Right atrium auricular region (tissue), 2 donors: ENCODE results near the gene STXBP1. TPM values are rescaled to one million over a fixed set of nuclear protein-coding genes. Genes with fewer than 3 reads are reported as not detected.
"Not testable (repeated sequence)": the region's sequence is repeated elsewhere in the genome, so short reads cannot be mapped to it uniquely, and the experiment has no call there.

Source experiments
- DNase-seq: peaks from one replicate; pipeline ENCODE4 v3.0.0-alpha.2; 2019; ENCODE audit warnings: low spot score
- H3K27ac ChIP-seq, 2 donors: fragments of 200-600 bp; sonication (generic); 1 replicate in 1 of 2; 2 replicates in 1 of 2; pipeline ENCODE4 v1.5.1; 2016 to 2019
- H3K27me3 ChIP-seq, 2 donors: fragments of 200-600 bp; sonication (generic); one replicate each; pipeline versions ENCODE4 v1.5.1 to v1.6.0; 2017 to 2019
- H3K36me3 ChIP-seq: fragments of 200-600 bp; sonication (generic); one replicate; pipeline ENCODE4 v1.5.1; 2016
- H3K4me1 ChIP-seq, 2 donors: fragments of 200-600 bp; sonication (generic); one replicate each; pipeline versions ENCODE4 v1.5.1 to v1.6.0; 2017 to 2019
- H3K4me3 ChIP-seq, 2 donors: fragments of 200-600 bp; sonication (generic); 1 replicate in 1 of 2; 2 replicates in 1 of 2; pipeline ENCODE4 v1.5.1; 2017 to 2019; ENCODE audit warnings: mild to moderate bottlenecking in 1 of 2, moderate library complexity in 1 of 2
- H3K9me3 ChIP-seq, 2 donors: fragments of 200-600 bp; sonication (generic); one replicate each; pipeline ENCODE4 v1.5.1; 2019
- total RNA-seq, 2 donors: library from RNA; depleted of rRNA; stranded (reverse); fragments of >200 nt; gene quantifications; one replicate each; pipeline ENCODE4 v1.1.0, GENCODE V29; 2016
- TF ChIP-seq, protein P1 (sequence below), 2 donors: fragments of 200-600 bp; sonication (generic); IDR thresholded peaks; one replicate each; pipeline ENCODE4 v1.5.1; 2019; ENCODE audit warnings: antibody characterized with exemption in 2 of 2

Gene STXBP1
- total RNA-seq, 2 donors from 2014 or later = 44.9 to 72.8 TPM

DNA sequence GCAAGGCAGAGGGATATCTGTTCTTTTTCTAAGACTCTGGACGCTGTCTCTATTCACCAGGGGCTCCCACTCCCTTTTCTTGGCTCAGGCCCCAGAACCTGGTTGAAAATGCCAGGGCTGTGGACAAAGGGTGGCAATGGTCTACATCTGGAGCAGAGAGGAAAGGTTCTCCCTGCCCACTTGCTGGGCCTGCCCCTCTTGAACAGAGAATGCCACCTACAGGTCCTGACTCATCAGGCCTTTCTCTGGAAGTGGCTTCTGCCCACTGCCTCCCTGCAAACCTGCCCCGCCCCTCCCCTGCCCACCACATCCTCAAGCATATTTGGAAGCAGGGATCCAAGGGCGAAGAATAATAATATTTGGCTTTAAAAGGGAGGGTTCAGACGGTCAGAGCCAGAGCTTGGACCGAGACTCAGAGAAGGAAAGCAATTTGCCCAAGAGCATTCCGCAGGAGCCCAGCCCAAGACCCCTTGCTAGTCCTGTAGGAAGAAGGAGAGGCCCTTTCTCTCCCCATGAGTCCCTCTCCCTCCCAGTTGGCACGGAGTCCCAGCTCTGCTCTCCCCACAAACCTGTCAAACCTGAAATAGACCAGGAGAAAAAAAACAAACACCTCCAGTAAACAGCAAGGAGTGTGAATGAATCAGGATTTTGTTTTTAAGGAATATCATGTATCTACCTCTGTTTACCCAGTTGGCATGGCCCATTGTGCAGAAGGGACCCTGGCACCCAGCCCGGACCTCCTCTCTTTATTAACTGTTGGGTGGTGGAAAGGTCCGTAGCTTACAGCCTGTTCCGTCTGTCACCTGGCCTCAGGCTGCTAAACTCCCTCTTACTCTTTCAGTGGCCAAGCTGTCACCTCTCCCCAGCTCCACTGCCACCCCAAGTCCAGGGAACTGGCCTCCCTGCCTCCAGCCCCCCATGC is 37.7 kb upstream of the STXBP1 start:
- Histone ChIP-seq H3K4me1 (peaks cover 0 to 57% of the 10 kb centered on the region in 2 donors), H3K27ac (peak overlapping the region; percentile 75 to 81), H3K27me3 (no peaks in the 10 kb centered on the region), H3K4me3 (no peak overlapping the region), H3K36me3 (no peaks in the 10 kb centered on the region), H3K9me3 (no peaks in the 10 kb centered on the region)
- no peak for DNase-seq
- TF ChIP-seq, protein P1, sequence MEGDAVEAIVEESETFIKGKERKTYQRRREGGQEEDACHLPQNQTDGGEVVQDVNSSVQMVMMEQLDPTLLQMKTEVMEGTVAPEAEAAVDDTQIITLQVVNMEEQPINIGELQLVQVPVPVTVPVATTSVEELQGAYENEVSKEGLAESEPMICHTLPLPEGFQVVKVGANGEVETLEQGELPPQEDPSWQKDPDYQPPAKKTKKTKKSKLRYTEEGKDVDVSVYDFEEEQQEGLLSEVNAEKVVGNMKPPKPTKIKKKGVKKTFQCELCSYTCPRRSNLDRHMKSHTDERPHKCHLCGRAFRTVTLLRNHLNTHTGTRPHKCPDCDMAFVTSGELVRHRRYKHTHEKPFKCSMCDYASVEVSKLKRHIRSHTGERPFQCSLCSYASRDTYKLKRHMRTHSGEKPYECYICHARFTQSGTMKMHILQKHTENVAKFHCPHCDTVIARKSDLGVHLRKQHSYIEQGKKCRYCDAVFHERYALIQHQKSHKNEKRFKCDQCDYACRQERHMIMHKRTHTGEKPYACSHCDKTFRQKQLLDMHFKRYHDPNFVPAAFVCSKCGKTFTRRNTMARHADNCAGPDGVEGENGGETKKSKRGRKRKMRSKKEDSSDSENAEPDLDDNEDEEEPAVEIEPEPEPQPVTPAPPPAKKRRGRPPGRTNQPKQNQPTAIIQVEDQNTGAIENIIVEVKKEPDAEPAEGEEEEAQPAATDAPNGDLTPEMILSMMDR (IDR thresholded peaks at IDR 0.05) = no peak

DNA sequence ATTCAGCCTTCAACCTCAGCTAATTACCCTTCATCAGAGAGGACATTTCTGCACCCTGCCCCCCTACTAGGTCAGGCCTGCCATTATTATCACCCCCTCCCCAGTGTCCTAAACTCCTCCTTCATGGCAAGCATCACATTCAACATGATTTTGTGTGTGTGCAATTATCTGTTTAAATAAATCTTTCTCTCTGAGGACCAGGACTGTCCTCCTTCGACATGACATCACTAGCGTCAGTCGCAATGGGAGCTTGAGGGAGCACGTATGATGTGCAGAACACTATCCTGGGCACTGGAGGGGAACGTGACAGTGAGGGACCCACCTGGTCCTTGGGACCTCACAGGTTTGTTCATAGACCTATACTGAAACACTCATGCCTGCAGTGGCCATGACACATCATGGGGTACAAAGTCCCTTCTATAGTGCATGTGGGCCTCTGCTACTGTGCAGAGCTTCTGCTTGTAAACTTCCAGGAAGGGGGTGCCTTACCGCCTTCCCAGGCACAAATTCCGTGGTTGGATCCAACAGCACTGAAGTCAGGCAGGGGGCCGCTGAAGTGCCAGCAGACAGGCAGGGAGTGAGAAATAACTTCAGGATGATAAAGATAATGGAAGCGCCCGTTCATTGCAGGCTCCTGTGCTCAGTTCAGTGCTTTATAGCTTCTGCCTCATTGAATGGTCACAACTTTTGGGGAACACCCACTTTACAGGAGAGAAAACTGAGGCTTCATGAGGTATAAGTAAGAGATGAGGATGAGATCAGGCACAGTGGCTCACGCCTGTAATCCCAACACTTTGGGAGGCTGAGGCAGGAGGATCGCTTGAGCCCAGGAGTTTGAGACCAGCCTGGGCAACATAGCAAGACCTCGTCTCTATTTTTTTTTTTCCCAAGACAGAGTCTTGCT is 36.0 kb upstream of the STXBP1 start:
- H3K9me3 ChIP-seq = no peaks in the 10 kb centered on the region
- peaks cover 0 to 47% of the 10 kb centered on the region in 2 donors for H3K4me1 ChIP-seq
- TF ChIP-seq, protein P1 (IDR thresholded peaks at IDR 0.05) = no peak
- DNase-seq = no peak
- no peaks in the 10 kb centered on the region for H3K36me3 ChIP-seq
- H3K27ac ChIP-seq = no peak overlapping the region
- no peak overlapping the region for H3K4me3 ChIP-seq
- H3K27me3 ChIP-seq = no peaks in the 10 kb centered on the region

DNA sequence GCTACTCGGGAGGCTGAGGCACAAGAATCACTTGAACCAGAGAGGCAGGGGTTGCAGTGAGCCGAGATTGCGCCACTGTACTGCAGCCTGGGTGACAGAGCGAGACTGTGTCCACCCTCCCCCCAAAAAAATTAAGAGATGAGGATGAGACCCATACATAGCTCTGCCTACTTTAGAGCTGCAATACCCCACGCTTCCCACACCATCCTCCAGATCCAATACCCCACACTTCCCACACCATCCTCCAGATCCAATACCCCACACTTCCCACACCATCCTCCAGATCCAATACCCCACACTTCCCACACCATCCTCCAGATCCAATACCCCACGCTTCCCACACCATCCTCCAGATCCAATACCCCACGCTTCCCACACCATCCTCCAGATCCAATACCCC is 34.9 kb upstream of the STXBP1 start:
- not testable (repeated sequence) for DNase-seq, H3K36me3 ChIP-seq, H3K27ac ChIP-seq, H3K9me3 ChIP-seq, H3K4me3 ChIP-seq, H3K27me3 ChIP-seq
- H3K4me1 ChIP-seq = peaks cover 0 to 47% of the 10 kb centered on the region in 2 donors

- Histone ChIP-seq H3K27ac (peak overlapping the region; percentile 84 to 88), H3K27me3 (no peaks in the 10 kb centered on the region), H3K36me3 (no peaks in the 10 kb centered on the region), H3K9me3 (no peaks in the 10 kb centered on the region), H3K4me3 (no peak overlapping the region), H3K4me1 (peaks cover 0 to 38% of the 10 kb centered on the region in 2 donors)
- TF ChIP-seq, protein P1 (IDR thresholded peaks at IDR 0.05) = no peak
- no peak for DNase-seq
Measured at GRCh38 chr9:127578627-127578951, 33.5 kb upstream of the STXBP1 start.

DNA sequence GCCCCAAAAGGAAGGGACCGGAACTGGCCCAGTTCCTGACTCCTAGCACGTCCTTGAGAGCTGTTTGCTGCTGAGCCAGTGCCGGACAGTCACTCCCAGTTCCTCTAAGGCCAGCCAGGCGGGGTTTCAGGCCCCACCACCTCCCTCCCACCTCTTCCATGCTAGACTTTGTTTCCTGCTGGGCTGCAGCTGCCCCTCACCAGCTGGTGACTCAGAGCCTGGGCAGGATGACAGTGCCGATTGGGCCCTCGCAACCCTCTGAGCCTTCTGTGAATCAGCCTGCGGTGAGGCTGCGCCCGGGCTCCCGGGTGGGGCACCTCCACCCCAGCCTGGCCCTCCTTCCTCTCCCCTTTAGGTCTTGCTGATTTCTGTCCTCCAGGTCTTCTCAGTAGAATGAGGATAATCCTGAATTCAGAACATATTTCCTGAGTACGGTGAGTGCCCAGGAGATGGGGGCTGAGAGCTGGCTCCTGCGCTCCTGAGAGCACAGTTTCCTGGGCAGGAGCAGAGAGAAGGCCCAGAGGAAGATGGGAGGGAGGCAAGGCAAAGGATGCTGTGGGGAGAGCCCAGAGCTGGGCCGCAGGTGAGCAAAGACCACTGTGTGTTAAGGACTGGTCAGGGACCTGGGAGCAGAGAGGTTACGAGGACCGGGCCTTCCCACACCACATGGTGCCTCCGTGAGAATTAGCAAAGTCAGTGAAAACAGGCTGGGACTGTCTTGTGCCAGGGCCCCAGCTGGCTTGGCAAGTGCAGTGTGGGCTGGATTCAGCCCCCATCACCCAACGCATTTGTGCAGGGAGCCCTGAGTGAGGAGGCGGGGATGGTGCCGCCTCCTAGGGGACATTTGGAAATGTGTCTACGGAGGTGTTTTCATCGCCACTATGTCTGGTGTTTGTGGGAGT is 32.9 kb upstream of the STXBP1 start:
- Histone ChIP-seq H3K9me3 (no peaks in the 10 kb centered on the region), H3K36me3 (no peaks in the 10 kb centered on the region), H3K27ac (peak overlapping the region; percentile 84 to 88), H3K27me3 (no peaks in the 10 kb centered on the region), H3K4me3 (peak overlapping the region in 1 of 2 donors; percentile 25), H3K4me1 (peaks cover 0 to 32% of the 10 kb centered on the region in 2 donors)
- peak; percentile 96 for DNase-seq
- TF ChIP-seq, protein P1 (IDR thresholded peaks at IDR 0.05) = peak in 1 of 2 donors; percentile 52
